ENCODE data around the gene ADGRV1.

ADGRV1 gene

DNA sequence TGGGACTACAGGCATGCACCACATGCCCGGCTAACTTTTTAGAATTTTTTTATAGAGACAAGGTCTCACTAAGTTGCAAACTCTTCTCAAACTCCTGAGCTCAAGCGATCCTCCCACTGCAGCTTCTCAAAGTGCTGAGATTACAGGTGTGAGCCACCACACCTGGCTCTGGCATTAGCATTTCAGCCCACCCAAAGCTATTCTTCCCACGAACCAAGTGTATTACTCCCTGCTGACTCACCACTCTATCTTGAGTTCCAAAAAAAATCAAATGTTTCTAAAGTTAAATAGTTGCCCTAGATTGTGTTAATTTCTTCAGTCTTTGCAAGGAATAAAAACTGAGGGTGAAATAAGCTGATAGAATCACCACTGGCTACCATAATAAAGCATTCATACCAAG lies 619.0 kb downstream of the ADGRV1 start:
- in situ Hi-C loops (cut with MboI; ENCODE audit: low pct_unique_long_range_greater_than_20kb, low sequenced_read_pairs, unreplicated experiment), result no loop called here
- DNase-seq (ENCODE audit: low spot score), result no peak
- TF ChIP-seq, protein P1, sequence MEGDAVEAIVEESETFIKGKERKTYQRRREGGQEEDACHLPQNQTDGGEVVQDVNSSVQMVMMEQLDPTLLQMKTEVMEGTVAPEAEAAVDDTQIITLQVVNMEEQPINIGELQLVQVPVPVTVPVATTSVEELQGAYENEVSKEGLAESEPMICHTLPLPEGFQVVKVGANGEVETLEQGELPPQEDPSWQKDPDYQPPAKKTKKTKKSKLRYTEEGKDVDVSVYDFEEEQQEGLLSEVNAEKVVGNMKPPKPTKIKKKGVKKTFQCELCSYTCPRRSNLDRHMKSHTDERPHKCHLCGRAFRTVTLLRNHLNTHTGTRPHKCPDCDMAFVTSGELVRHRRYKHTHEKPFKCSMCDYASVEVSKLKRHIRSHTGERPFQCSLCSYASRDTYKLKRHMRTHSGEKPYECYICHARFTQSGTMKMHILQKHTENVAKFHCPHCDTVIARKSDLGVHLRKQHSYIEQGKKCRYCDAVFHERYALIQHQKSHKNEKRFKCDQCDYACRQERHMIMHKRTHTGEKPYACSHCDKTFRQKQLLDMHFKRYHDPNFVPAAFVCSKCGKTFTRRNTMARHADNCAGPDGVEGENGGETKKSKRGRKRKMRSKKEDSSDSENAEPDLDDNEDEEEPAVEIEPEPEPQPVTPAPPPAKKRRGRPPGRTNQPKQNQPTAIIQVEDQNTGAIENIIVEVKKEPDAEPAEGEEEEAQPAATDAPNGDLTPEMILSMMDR (IDR thresholded peaks at IDR 0.05; ENCODE audit: extremely low read depth, insufficient read depth, missing control alignments), result no peak

DNA sequence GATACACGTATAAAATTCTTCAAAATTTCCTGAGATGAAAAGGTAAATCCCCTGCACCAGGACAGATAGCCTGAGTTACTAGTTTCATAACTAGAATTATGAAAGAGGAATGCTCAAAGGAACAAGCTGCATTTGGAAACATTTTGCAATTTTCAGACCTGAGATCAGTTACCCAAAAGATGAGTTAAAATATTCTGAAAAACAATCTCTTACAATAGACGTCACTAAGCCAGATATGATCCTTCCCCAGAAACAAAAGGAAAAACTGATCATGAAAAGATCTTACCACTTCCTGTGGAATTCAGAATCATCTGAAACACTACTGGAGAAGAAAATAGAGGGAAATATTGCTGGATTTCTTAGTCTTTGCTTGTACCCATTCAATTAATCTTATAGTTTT lies 619.9 kb downstream of the ADGRV1 start:
- DNase-seq (ENCODE audit: low spot score), result no peak
- in situ Hi-C loops (cut with MboI; ENCODE audit: low pct_unique_long_range_greater_than_20kb, low sequenced_read_pairs, unreplicated experiment), result no loop called here

DNA sequence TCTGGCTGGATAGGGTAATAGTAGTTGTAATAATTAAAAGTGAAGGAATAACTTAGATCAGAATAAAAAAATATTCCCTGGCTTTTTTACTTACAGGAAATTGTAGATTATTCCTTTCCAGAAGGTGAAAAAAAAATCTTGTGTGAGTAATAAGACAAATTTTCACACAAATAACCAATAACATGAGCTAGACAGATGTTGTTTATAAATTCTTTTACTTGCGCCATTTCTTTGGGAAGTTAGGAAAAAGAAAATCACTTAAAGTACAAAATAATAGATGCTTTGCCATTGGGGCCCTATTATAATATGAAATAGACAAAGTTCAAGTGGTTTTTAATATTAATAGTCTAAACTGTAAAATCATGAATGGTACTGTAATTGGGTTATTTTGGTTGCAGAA lies 620.4 kb downstream of the ADGRV1 start:
- no peak for DNase-seq (ENCODE audit: low spot score)
- TF ChIP-seq, protein P1 (IDR thresholded peaks at IDR 0.05; ENCODE audit: extremely low read depth, insufficient read depth, missing control alignments), result no peak
- in situ Hi-C loops (cut with MboI; ENCODE audit: low pct_unique_long_range_greater_than_20kb, low sequenced_read_pairs, unreplicated experiment), result no loop called here

More for the DNA sequence above, 619.9 kb downstream of the ADGRV1 start:
- TF ChIP-seq, protein P1 (IDR thresholded peaks at IDR 0.05; ENCODE audit: extremely low read depth, insufficient read depth, missing control alignments), result no peak

DNA sequence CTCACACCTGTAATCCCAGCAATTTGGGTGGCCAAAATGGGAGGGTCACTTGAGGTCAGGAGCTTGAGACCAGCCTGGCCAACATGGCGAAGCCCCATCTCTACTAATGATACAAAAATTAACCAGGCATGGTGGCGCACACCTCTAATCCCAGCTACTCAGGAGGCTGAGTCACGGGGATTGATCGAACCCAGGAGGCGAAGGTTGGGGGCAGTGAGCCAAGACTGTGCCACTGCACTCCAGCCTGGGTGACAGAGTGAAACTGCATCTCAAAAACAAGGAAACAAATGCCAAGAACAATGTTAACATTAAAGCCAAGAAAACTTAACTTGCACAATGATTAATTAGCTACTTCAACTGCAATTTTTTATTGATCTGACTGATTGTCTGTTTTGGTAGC lies 621.9 kb downstream of the ADGRV1 start:
- TF ChIP-seq, protein P1 (IDR thresholded peaks at IDR 0.05; ENCODE audit: extremely low read depth, insufficient read depth, missing control alignments), result no peak
- no peak for DNase-seq (ENCODE audit: low spot score)
- in situ Hi-C loops (cut with MboI; ENCODE audit: low pct_unique_long_range_greater_than_20kb, low sequenced_read_pairs, unreplicated experiment), result no loop called here

DNA sequence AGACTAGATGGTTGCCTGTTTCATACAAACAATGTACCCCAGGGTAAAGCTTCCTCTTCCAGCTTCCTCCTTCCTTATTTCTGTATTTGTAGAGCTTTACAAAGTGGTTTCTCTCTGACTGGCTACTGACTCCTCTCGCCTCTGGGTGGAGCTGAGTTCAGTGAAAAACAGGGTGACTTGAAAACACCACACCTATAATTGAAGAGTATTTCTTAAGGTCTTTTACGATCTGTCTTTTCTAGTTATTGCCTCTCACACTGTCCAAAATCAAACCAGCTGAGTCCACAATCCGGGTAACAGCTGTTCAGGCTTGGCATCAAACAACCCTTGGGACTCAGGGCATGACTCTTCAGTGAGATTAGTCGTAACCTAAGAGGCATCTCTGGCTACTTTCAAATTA lies 624.2 kb downstream of the ADGRV1 start:
- TF ChIP-seq, protein P1 (IDR thresholded peaks at IDR 0.05; ENCODE audit: extremely low read depth, insufficient read depth, missing control alignments), result no peak
- in situ Hi-C loops (cut with MboI; ENCODE audit: low pct_unique_long_range_greater_than_20kb, low sequenced_read_pairs, unreplicated experiment), result no loop called here
- no peak for DNase-seq (ENCODE audit: low spot score)

DNA sequence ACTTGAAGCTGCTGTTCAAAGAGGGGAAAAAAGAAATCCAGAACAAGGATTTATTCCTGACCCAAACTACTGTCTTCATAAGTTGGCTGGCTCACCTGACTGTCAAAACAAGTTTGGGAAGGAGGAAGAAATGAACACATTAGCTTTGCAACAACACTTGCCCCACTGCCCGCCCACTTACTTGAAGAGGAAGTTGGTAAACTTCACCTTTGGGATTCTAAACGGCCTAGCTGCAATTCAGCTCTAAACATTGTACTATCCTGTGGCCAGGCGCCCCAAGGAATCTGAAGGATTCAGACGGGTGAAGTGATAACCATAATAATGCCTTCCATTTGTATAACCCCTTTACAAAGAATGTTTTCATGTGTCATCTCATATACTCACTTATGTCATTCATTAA lies 625.1 kb downstream of the ADGRV1 start:
- in situ Hi-C loops (cut with MboI; ENCODE audit: low pct_unique_long_range_greater_than_20kb, low sequenced_read_pairs, unreplicated experiment), result no loop called here
- no peak for DNase-seq (ENCODE audit: low spot score)
- TF ChIP-seq, protein P1 (IDR thresholded peaks at IDR 0.05; ENCODE audit: extremely low read depth, insufficient read depth, missing control alignments), result no peak

DNA sequence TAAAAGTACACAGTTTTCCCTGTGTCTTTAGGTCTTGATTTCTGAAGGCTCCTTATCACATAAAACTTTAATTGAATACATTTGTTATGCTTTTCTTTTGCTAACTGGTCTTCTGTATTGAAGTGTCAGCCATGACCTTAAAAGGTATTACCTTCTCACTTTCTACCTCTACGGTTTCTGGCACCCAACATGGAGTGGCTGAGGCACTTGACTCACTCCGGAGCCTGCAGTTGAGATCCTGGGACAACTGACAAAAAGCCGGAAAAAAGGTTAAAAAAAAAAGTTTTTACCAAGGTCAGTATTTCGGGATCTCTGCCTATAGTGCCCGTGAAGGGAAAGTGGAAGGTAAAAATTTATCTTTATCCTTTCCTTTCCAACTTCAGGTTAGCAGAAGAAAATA lies 627.5 kb downstream of the ADGRV1 start:
- in situ Hi-C loops (cut with MboI; ENCODE audit: low pct_unique_long_range_greater_than_20kb, low sequenced_read_pairs, unreplicated experiment), result no loop called here
- no peak for DNase-seq (ENCODE audit: low spot score)
- TF ChIP-seq, protein P1 (IDR thresholded peaks at IDR 0.05; ENCODE audit: extremely low read depth, insufficient read depth, missing control alignments), result no peak
